ENCODE results near the gene CLASP1. TPM values are rescaled to one million over a fixed set of nuclear protein-coding genes. Genes with fewer than 3 reads are reported as not detected.

The CLASP1 gene
- total RNA-seq, 1 experiment from 2014 or later, result 45.9 TPM

DNA sequence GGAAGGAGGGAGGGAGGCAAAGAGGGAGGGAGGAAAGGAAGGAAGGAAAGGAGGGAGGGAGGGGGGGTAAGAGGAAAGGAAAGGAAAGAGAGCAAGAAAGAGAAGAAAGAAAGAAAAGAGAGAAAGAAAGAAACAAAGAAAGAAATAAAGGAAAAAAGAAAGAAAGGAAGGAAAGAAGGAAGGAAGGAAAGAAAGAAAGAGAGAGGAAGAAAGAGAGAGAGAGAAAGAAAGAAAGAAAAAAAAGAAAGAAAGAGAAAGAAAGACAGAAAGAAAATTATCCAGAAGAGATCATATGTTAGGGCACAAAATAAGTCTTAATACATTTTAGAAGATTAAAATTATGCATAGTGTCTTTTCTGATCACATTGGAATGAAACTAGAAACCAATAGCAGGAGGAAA lies 339.9 kb downstream of the CLASP1 start:
- H3K23me2 ChIP-seq (ENCODE audit: insufficient read length, low read depth, low read length, poor library complexity, severe bottlenecking), result no peaks in the 10 kb centered on the region
- no peak overlapping the region for H2BK5ac ChIP-seq (ENCODE audit: insufficient read length, low read length)
- H2AK5ac ChIP-seq (ENCODE audit: insufficient read length, low read length), result no peak overlapping the region
- H2BK20ac ChIP-seq (ENCODE audit: low read depth, low read length, poor library complexity, severe bottlenecking), result no peak overlapping the region
- TF ChIP-seq CTCF (conservative IDR thresholded peaks at IDR 0.05), result no peak
- H3K36me3 Mint-ChIP-seq (ENCODE audit: insufficient read depth in 1 of 3, low read depth in 3 of 3), result no peaks in the 10 kb centered on the region
- H3K79me1 ChIP-seq (ENCODE audit: insufficient read depth, low read depth, low read length, poor library complexity, severe bottlenecking), result no peaks in the 10 kb centered on the region
- H3K27ac Mint-ChIP-seq, result no peak overlapping the region
- no peaks in the 10 kb centered on the region for H3K79me2 ChIP-seq (ENCODE audit: insufficient read depth, low read length)
- H3K18ac ChIP-seq (ENCODE audit: insufficient read length, low read depth, low read length), result no peak overlapping the region
- H3K14ac ChIP-seq (ENCODE audit: insufficient read depth, low read length), result no peak overlapping the region
- no peaks in the 10 kb centered on the region for H4K20me1 ChIP-seq (ENCODE audit: control insufficient read depth, insufficient read depth, insufficient read length)
- H3K4me3 Mint-ChIP-seq, result no peak overlapping the region
- no peaks in the 10 kb centered on the region for H3K4me1 ChIP-seq (ENCODE audit: insufficient read depth, low read length)
- no peaks in the 10 kb centered on the region for H3K4me1 Mint-ChIP-seq
- H3K56ac ChIP-seq (ENCODE audit: insufficient read length, low read depth, low read length), result no peak overlapping the region
- H4K8ac ChIP-seq (replicated peaks; ENCODE audit: insufficient read length, low read depth, low read length), result no peak overlapping the region
- no peaks in the 10 kb centered on the region for H3K9me3 Mint-ChIP-seq
- no peaks in the 10 kb centered on the region for H3K9me3 ChIP-seq (ENCODE audit: control insufficient read depth, low read depth, low read length)
- H3K4me2 ChIP-seq (ENCODE audit: insufficient read depth, insufficient read length, low read length), result no peak overlapping the region
- no peak overlapping the region for H2BK12ac ChIP-seq (ENCODE audit: insufficient read length, low read depth, low read length)
- H3K4ac ChIP-seq (ENCODE audit: low read depth, low read length), result no peak overlapping the region
- H4K91ac ChIP-seq (ENCODE audit: insufficient read length, low read depth, low read length), result no peak overlapping the region
- no peak overlapping the region for H3K23ac ChIP-seq (ENCODE audit: insufficient read length, low read depth, low read length)
- H2AFZ ChIP-seq (ENCODE audit: low read length), result no peak overlapping the region
- peaks cover 12% of the 10 kb centered on the region for H3K27me3 Mint-ChIP-seq (ENCODE audit: low read depth)
- no peak overlapping the region for H4K5ac ChIP-seq (ENCODE audit: insufficient read length, low read depth, low read length)
- H2BK15ac ChIP-seq (ENCODE audit: low read depth, low read length), result no peak overlapping the region
- no peak overlapping the region for H3K27ac ChIP-seq (ENCODE audit: insufficient read length, low read depth, low read length)
- no peaks in the 10 kb centered on the region for H3K27me3 ChIP-seq (ENCODE audit: insufficient read depth, low read length)
- no peak for DNase-seq
- H3T11ph ChIP-seq (ENCODE audit: low read length), result no peak overlapping the region
- H3K9ac ChIP-seq (ENCODE audit: extremely low read depth, insufficient read length, low read length), result no peak overlapping the region
- H2BK120ac ChIP-seq (ENCODE audit: low read depth, low read length, poor library complexity, severe bottlenecking), result no peak overlapping the region

Data from H9 (cell line).